Gastroesophageal sphincter (tissue), 4 donors: Measurements from ENCODE around the gene GNG12. TPM values are rescaled to one million over a fixed set of nuclear protein-coding genes. Genes with fewer than 3 reads are reported as not detected.

Source experiments
- ATAC-seq: fragments of 150-250 bp; one replicate; pipeline ENCODE4 v1.9.1; 2016; ENCODE audit warnings: mild to moderate bottlenecking, moderate library complexity
- H3K27ac ChIP-seq, 4 donors: fragments of 200-600 bp; sonication (generic) in 3 of 4; 1 replicate in 3 of 4; 2 replicates in 1 of 4; pipeline ENCODE4 v1.5.1; 2016 to 2019
- H3K27me3 ChIP-seq: fragments of 200-600 bp; sonication (generic); one replicate; pipeline ENCODE4 v1.5.1; 2019
- H3K36me3 ChIP-seq, 2 donors: fragments of 200-600 bp; sonication (generic); one replicate each; pipeline ENCODE4 v1.5.1; 2019; ENCODE audit warnings: control low read depth in 1 of 2
- H3K4me1 ChIP-seq, 3 donors: fragments of 200-600 bp; sonication (generic); 1 replicate in 2 of 3; 2 replicates in 1 of 3; pipeline ENCODE4 v1.5.1; 2016 to 2019; ENCODE audit warnings: control low read depth in 2 of 3
- H3K4me3 ChIP-seq, 2 donors: fragments of 200-600 bp; sonication (generic); one replicate each; pipeline ENCODE4 v1.5.1; 2019; ENCODE audit warnings: mild to moderate bottlenecking in 1 of 2, moderate library complexity in 1 of 2
- H3K9me3 ChIP-seq, 3 donors: fragments of 200-600 bp; sonication (generic); one replicate each; pipeline ENCODE4 v1.5.1; 2017 to 2019; ENCODE audit warnings: control low read depth in 2 of 3
- CTCF ChIP-seq, 4 experiments: fragments of 200-600 bp in 2 of 4; fragments of 450-650 bp in 2 of 4; sonication (generic) in 1 of 4; IDR thresholded peaks; one replicate each; pipeline ENCODE4 v1.5.1; 2017 to 2019; ENCODE audit warnings: antibody characterized with exemption in 4 of 4, mild to moderate bottlenecking in 2 of 4, moderate library complexity in 2 of 4
- EP300 ChIP-seq: sonication (generic); formaldehyde crosslinking; IDR thresholded peaks from one replicate; pipeline ENCODE4 v1.6.1; 2017; ENCODE audit warnings: antibody characterized with exemption, mild to moderate bottlenecking
- POLR2A ChIP-seq, 2 donors: fragments of 450-650 bp; IDR thresholded peaks; one replicate each; pipeline ENCODE4 v1.6.1; 2017; ENCODE audit warnings: antibody characterized with exemption in 2 of 2, mild to moderate bottlenecking in 2 of 2, moderate library complexity in 1 of 2
- POLR2AphosphoS5 ChIP-seq: sonication (generic); formaldehyde crosslinking; IDR thresholded peaks from one replicate; pipeline ENCODE4 v1.6.1; 2017; ENCODE audit warnings: antibody characterized with exemption
- WGBS, 2 donors: methylation state at CpG; one replicate each; pipeline ENCODE4 v1.1.5; 2018; ENCODE audit warnings: low coverage in 1 of 2; 5-methylcytosine and 5-hydroxymethylcytosine counted together
- total RNA-seq, 4 donors: library from RNA; depleted of rRNA; stranded (reverse); fragments of >200 nt; gene quantifications; one replicate each; pipeline ENCODE4 v1.1.0, GENCODE V29; 2016

GNG12 gene
- total RNA-seq, 4 donors from 2014 or later: 135 to 175 (median 149) TPM

GRCh38 chr1:67721650-67722291 lies 111.5 kb downstream of the GNG12 start:
- no peak for ATAC-seq
- peak overlapping the region in 3 of 4 donors; percentile 48 to 52 (median 48) for H3K27ac ChIP-seq
- TF ChIP-seq EP300: no peak
- peak; percentile 20 for TF ChIP-seq POLR2AphosphoS5
- no peak for TF ChIP-seq POLR2A (IDR thresholded peaks at IDR 0.05)
- TF ChIP-seq CTCF (IDR thresholded peaks at IDR 0.05): no peak
- no peak overlapping the region for H3K4me3 ChIP-seq
- H3K9me3 ChIP-seq: no peaks in the 10 kb centered on the region
- no peaks in the 10 kb centered on the region for H3K36me3 ChIP-seq
- H3K27me3 ChIP-seq: no peaks in the 10 kb centered on the region
- peaks cover 25 to 79% (median 26%) of the 10 kb centered on the region in 3 donors for H3K4me1 ChIP-seq
- WGBS, 2 donors: 57% methylated on average over 2 of the region's 2 CpGs; no CpG with 5 or more reads in 1 of the 2 donors

DNA sequence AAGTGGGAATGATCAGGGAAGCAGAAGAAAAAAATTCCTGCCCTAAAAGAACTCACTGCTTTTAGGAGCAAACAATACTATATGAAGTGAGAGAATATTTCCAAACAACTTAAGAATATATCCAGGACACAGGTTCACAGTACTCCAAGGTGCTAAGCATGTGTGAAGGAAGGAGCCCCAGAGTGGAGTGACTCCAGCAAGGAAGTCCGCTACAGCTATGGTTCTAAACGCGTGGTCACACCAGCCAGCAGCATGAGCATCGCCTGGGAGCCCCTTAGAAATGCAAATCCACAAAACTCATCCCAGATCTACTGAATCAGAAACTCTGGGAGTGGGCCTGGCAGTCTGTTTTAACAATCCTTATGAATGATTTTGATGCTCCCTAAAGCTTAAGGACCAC lies 112.2 kb downstream of the GNG12 start:
- ATAC-seq: no peak
- Histone ChIP-seq H3K36me3 (no peaks in the 10 kb centered on the region), H3K27ac (no peak overlapping the region), H3K4me1 (peaks cover 25 to 85% (median 26%) of the 10 kb centered on the region in 3 donors), H3K27me3 (no peaks in the 10 kb centered on the region), H3K4me3 (no peak overlapping the region), H3K9me3 (no peaks in the 10 kb centered on the region)
- 87 to 95% methylated on average over 4 of the region's 4 CpGs for WGBS, 2 donors
- TF ChIP-seq CTCF (IDR thresholded peaks at IDR 0.05): no peak
- no peak for TF ChIP-seq POLR2A (IDR thresholded peaks at IDR 0.05)
- TF ChIP-seq POLR2AphosphoS5: no peak
- TF ChIP-seq EP300: no peak

GRCh38 chr1:67719329-67720196 lies 113.7 kb downstream of the GNG12 start:
- Histone ChIP-seq H3K4me3 (no peak overlapping the region), H3K27ac (no peak overlapping the region), H3K27me3 (no peaks in the 10 kb centered on the region), H3K36me3 (no peaks in the 10 kb centered on the region), H3K4me1 (peaks cover 16 to 83% (median 26%) of the 10 kb centered on the region in 3 donors), H3K9me3 (no peaks in the 10 kb centered on the region)
- TF ChIP-seq POLR2A (IDR thresholded peaks at IDR 0.05): no peak
- TF ChIP-seq EP300: no peak
- TF ChIP-seq POLR2AphosphoS5: no peak
- TF ChIP-seq CTCF (IDR thresholded peaks at IDR 0.05): no peak
- no peak for ATAC-seq
- 88 to 97% methylated on average over 4 to 5 of the region's 6 CpGs for WGBS, 2 donors

GRCh38 chr1:67717876-67718275 lies 115.4 kb downstream of the GNG12 start:
- ATAC-seq: no peak
- no peaks in the 10 kb centered on the region for H3K9me3 ChIP-seq
- peaks cover 8 to 83% (median 16%) of the 10 kb centered on the region in 3 donors for H3K4me1 ChIP-seq
- TF ChIP-seq POLR2AphosphoS5 (peak; percentile 19), CTCF (IDR thresholded peaks at IDR 0.05) (no peak)
- H3K27me3 ChIP-seq: no peaks in the 10 kb centered on the region
- H3K4me3 ChIP-seq: no peak overlapping the region
- 82 to 83% methylated on average over 4 of the region's 4 CpGs for WGBS, 2 donors
- H3K36me3 ChIP-seq: no peaks in the 10 kb centered on the region
- no peak overlapping the region for H3K27ac ChIP-seq
